ENCODE data around the gene LRRC58.

The LRRC58 gene

DNA sequence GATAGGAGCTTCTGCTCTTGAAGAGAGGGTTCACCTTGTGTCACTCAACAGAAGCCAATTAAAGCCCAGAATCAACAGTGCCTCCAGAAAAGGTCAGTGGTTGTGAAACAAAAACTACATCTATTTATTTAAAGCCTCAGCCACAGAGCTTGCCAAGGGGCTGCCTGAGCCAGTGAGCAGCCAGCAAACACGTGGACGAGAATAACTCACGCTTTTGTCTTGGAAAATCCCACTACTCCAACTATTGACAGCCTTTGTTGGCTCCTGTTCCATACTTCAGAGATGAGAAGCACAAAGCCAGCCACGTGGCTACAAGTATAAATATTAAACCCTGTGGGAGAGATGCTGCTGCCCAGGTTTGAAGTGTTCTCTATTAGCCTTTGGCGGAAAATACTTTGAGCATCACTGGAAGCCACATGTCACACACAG lies 74.4 kb downstream of the LRRC58 start:
- no peak for DNase-seq

Measured in CD4-positive, alpha-beta T cell treated with Interferon alpha-2 for 1 hour (primary cell).